Transverse colon (tissue), 3 donors: ENCODE data around the gene SEC22A.

Experiments used
- CTCF ChIP-seq, 5 experiments: fragments of 200-600 bp in 3 of 5; fragments of 450-650 bp in 2 of 5; sonication (generic) in 3 of 5; IDR thresholded peaks; 1 replicate in 2 of 5; 2 replicates in 3 of 5; pipeline ENCODE4 v1.5.1; 2016 to 2017; ENCODE audit warnings: antibody characterized with exemption in 5 of 5, inconsistent platforms in 3 of 5, mild to moderate bottlenecking in 2 of 5, moderate library complexity in 1 of 5
- POLR2A ChIP-seq: fragments of 450-650 bp; IDR thresholded peaks from one replicate; pipeline ENCODE4 v1.6.1; 2016; ENCODE audit warnings: antibody characterized with exemption, mild to moderate bottlenecking, moderate library complexity

DNA sequence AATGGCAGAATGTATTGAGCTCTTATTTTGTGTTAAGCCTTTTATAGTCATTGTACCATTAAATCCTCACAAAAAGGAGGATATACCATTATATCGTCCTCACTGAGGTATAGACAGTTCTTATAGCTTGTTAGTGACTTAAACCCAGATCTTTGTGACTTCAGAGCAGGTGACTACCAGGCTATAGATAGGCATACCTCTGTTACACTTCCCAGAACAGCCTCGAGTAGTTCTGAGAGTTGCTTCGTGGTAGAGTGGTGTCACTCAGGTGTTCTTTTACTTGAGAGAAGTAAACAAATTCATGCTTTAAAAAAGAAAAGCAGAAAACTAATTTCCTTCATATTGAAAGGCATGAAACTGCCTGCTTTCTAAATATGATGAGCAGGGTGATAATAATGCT lies 59.9 kb downstream of the SEC22A start:
- TF ChIP-seq CTCF (IDR thresholded peaks at IDR 0.05): no peak
- no peak for TF ChIP-seq POLR2A
